ENCODE measurements around the gene KRT14.
"Not testable (repeated sequence)": the region's sequence is repeated elsewhere in the genome, so short reads cannot be mapped to it uniquely, and the experiment has no call there.

KRT14 gene

GRCh38 chr17:41600318-41600717 is 13.6 kb upstream of the KRT14 start:
- no peak for DNase-seq

- DNase-seq: no peak
Observed at GRCh38 chr17:41599680-41600079, 13.0 kb upstream of the KRT14 start.

- DNase-seq: no peak
Observed at GRCh38 chr17:41595585-41595984, 8.9 kb upstream of the KRT14 start.

- DNase-seq: no peak
Observed at GRCh38 chr17:41594363-41594915, 7.7 kb upstream of the KRT14 start.

- no peak for DNase-seq
Observed at GRCh38 chr17:41593306-41593981, 6.7 kb upstream of the KRT14 start.

- no peak for DNase-seq
Observed at GRCh38 chr17:41592601-41593305, 6.1 kb upstream of the KRT14 start.

GRCh38 chr17:41589301-41589700 is 2.6 kb upstream of the KRT14 start:
- no peak for DNase-seq

GRCh38 chr17:41588126-41588810 is 1.6 kb upstream of the KRT14 start:
- no peak for DNase-seq

GRCh38 chr17:41585301-41586056 is 1.2 kb downstream of the KRT14 start:
- DNase-seq: no peak

- DNase-seq: not testable (repeated sequence)
Observed at GRCh38 chr17:41584331-41584927, 2.3 kb downstream of the KRT14 start.

GRCh38 chr17:41583137-41584127 is 3.3 kb downstream of the KRT14 start:
- DNase-seq: no peak

- DNase-seq: not testable (repeated sequence)
Observed at GRCh38 chr17:41582061-41582968, 4.4 kb downstream of the KRT14 start.

GRCh38 chr17:41581366-41582060 is 5.2 kb downstream of the KRT14 start:
- DNase-seq: no peak

GRCh38 chr17:41580687-41581365 is 5.9 kb downstream of the KRT14 start:
- no peak for DNase-seq

GRCh38 chr17:41580244-41580575 is 6.5 kb downstream of the KRT14 start:
- DNase-seq: no peak

- DNase-seq: peak; percentile 4
Observed at GRCh38 chr17:41579484-41580243, 7.0 kb downstream of the KRT14 start.

GRCh38 chr17:41578971-41579370 is 7.7 kb downstream of the KRT14 start:
- DNase-seq: no peak

- no peak for DNase-seq
Observed at GRCh38 chr17:41578538-41578937, 8.2 kb downstream of the KRT14 start.

All from GF-D8 (cell line).